ENCODE data around the gene NOL4L.
"Not testable (repeated sequence)": the region's sequence is repeated elsewhere in the genome, so short reads cannot be mapped to it uniquely, and the experiment has no call there.

NOL4L gene

DNA sequence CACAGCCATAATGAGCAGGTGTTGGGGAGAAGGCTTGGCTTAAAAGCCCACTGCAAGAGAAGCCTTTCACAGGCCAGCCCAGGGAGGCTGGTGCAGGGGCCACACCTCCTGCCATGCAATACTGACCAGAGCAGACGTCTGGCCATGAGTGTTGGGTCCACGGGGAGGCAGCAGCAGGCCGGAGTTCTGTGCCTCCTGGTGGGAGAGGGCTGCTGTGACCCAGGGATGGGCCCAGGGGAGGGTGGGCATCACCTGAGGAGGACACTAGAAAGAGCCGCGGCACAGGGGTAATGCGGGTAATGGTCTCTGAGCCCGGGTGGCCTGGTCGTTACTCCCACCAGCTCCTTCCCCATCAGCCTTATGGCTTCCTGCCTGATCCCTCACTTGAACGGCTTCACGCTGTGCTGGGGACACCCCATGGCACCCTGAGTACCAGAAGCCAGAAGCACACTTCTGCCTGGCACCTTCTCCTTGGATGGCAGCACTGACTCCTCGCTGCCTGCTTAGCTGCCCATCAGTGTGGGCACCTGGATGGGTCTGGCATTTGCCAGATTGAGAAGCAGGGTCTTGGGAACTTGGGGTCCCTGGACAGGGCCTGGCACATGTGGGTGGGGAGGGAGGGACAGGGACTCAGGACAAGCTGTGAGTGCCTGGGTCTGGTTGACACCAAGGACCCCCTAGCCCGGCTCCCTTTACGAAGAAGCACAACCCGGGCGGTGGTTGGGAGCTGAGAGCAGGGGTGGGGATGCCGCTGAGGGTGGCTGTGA, 118.2 kb downstream of the NOL4L start:
- no peak for DNase-seq

- not testable (repeated sequence) for DNase-seq
Measured at GRCh38 chr20:32465901-32466675, 119.0 kb downstream of the NOL4L start.

DNA sequence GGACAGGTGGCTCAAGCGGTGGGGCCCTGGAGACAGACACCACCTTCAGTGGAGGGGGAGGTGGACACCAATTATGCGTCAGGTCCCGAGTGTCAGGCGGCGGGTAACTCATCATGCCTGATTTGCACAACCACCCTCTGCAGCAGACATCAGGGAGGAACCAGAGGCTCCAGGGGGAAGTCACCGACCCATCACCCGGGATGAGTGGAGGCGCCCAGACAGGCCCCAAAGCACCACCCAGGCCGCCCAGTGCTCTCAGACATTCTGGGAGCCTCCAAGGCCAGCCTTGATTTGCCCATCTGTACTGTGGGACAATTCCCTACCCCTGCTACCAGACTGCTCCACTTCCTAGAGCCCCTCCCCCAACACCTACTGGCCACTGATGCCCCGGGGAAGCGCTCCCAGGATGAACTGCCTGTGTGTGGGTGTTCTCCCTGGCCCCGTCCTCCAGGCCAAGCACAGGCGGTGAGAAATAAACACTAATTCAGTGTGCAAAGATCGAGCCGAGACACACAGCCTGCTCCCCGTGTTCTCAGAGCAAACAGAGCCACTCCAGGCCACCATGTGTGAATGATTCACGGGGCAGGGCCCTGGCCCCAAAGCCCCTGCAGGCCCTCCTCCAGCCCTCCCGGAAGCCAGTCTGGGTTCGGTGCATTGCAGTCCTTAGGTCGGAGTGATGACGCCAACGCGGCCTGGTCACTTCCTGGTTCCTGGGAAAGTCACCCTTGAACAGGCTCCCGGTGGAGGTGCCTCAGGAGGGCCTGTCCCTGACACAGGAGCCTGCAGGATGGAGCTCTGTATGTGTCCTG, 119.8 kb downstream of the NOL4L start:
- DNase-seq, result no peak

DNA sequence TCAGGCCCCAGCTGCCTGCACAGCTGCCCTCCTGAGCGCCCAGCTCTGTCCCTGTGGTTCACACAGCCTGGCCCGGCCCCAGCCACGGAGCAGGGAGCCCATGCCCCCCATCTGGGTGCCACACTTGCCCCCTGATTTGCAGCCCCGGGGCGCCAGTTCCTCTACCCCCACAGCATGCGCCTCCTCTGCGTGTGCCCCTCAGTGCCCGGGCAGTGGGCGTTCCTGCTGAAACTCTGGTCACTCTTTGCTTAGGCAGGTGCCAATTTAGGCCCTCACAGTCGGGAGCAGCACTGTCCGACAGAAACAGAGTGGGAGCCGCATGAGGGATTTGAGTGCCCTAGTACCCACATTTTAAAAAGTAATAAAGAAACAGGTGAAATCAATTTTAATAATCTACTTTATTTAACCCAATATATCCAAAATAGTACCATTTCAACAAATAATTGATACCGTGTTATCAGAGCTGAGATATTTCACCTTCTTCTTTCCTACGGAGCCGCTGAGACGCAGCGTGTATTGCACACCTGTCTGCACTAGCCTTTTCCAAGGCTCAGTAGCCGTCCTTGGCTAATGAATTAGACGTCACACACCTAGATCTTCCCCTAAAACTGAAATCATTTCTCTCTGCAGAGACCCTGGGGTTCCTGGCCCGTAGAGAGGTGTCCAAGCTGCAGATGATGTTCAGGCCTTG, 120.6 kb downstream of the NOL4L start:
- no peak for DNase-seq

- DNase-seq, result no peak
Measured at GRCh38 chr20:32463642-32464400, 121.3 kb downstream of the NOL4L start.

- DNase-seq, result no peak
Measured at GRCh38 chr20:32462900-32463641, 122.1 kb downstream of the NOL4L start.

- DNase-seq, result no peak
Measured at GRCh38 chr20:32461836-32462600, 123.1 kb downstream of the NOL4L start.

GRCh38 chr20:32460683-32461320, 124.3 kb downstream of the NOL4L start:
- no peak for DNase-seq

GRCh38 chr20:32460231-32460630, 124.9 kb downstream of the NOL4L start:
- DNase-seq, result no peak

DNA sequence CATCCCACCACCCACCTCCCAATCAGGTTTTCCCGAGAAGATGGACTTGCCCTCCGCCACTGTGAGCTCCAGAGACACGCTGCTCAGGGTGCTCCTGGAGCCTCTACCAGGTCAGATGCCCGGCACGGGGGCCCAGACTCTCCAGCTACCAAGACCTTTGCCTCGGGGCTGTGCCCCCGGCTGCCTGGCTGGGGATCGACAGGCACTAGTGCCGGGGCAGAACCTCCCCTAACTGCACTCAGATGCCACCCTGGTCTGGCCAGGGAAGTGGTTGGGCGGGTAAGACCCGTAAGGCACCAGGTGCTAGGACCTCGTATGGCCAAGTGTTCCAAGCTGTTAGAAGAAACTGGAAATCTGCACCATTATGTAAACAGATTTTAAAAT, 126.3 kb downstream of the NOL4L start:
- no peak for DNase-seq

DNA sequence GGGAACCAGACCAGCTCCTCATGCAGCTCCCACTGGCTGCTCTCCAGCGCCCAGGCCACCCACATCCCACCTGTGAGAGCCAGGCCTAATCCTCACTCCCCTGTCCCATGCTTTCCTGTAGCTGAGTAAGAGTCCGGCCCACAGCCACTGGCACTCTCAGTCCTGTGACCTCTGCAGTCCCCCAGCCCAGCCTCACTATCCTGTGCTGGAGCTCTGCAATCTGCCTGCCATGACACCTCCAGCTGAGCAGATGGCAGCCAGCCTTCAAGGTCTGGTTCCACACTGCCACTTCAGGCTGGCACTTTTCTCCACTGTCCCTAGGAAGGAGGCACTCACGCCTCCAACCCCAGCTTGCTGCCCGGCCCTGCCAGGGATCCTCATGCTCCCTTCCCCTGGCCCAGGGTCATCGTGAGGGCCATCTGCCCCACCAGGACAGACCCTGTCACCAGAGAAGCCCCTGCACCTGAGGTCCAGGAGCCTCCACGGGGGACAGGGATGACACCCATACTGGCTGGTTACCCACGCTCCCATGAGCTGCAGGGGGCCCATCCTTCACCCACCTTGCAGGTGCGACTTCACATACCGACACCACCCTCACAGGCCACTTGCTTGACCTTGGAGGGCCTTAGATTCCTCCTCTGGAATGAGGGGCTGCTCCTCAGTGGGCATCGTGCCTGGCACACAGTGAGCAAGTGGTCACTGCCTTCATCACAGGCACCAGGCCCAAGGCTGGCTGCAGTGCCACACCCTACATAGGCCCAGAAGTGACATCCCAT, 126.9 kb downstream of the NOL4L start:
- no peak for DNase-seq

GRCh38 chr20:32457479-32457986, 127.6 kb downstream of the NOL4L start:
- DNase-seq, result no peak

- no peak for DNase-seq
Measured at GRCh38 chr20:32456869-32457478, 128.2 kb downstream of the NOL4L start.

DNA sequence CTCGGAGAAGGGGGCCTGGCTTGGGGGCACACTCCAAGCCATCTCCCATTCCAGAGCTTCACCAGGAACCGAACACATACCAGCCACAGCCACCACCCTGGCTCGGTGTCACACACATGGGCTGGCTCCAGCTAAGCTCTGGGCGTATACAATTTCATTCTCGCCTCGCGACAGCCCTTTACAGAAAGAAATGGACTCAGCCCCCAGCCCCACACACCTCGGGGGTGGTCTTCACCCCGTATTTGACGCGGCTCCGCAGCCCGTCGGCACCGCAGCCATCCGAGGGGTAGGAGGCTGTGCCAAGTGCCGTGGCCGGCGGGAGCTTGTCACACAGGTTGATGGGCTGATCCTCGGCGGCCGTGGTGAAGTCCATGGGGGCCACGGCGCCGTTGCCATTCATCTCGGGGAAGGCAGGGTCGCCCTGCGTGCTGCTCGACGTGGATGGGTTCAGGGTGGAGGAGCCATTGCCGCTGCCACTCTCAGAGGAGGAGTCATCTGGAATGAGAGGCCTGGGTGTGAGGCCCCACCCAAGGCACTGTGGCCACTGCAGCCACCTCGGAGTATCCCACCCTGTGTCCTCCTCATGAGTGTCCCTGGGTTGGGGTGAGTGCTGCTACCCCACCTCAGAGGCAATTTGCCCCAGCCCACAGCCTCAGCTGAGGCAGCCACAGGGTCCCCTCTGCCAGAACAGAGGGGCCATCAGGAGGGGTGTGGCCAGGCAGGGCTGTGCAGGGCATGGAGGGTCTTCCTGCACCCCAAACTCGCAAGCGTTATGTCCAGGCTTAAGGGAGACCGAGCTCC, 129.0 kb downstream of the NOL4L start:
- no peak for DNase-seq

GRCh38 chr20:32455171-32455900, 129.8 kb downstream of the NOL4L start:
- DNase-seq, result no peak

DNA sequence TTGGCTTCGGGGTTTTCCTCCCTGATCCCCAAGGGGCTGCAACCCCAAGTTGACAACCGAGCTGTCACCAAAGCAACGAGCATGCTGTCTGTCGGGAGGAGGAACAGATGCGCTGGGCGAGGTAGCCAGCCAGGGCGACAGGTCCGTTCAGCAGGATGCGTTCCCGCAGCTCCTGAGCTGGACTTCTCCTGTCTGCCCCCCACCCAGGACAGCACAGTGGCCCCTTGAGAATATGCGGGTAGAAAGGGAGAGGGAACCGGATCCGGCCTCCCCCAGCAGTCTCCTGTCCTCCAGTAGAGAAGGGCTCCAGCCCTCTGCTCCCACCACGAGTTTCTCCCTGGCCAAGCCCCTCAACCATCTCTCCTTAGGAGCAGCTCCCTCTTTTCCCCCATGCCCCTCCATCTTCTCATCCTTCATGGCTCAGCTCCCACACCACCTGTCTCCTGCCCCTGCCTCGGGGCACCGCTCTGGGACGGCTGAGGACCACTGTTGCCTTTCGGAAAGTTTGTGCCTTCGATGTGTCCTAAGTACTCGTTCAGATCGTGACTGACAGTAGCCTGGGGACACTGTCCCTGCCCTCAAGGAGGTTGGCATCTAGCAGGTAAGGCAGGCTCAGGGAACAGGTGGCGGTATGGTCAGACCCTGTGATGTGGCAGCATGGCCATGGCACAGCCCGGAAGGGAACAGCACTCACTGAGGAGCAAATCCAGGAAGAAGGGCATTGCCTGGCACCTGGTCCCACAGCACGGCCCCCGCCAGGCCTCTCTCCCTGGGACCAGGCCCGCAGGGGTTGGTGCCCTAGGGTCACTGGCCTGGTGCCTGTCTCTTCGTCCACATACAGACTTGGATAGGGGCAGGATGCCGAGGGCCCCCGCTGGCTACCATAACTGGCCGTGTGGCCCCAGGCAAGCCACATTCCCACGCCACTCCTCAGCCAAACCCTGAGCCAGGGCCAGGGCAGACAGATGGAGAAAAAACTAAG, 130.7 kb downstream of the NOL4L start:
- no peak for DNase-seq

All from NCI-H1694 (cell line).